Measurements from ENCODE around the gene RASGRF1. TPM values are rescaled to one million over a fixed set of nuclear protein-coding genes. Genes with fewer than 3 reads are reported as not detected.

Gene RASGRF1
- total and polyA plus RNA-seq, 9 of the 15 experiments (the other 6 are each of a cell fraction or from before 2014, with no cell fraction given), result 0.03 to 0.58 (median 0.06) TPM; not detected in 1

- Histone ChIP-seq H3K36me3 (ENCODE audit: control insufficient read depth, insufficient read depth, low read length) (no peaks in the 10 kb centered on the region), H3K9me3 (replicated peaks; ENCODE audit: control insufficient read depth, insufficient read depth, low read depth, low read length) (no peaks in the 10 kb centered on the region), H2AFZ (ENCODE audit: low read depth, low read length) (no peak overlapping the region), H3K9ac (ENCODE audit: insufficient read depth in 1 of 2, low read depth in 2 of 2, low read length in 2 of 2) (no peak overlapping the region), H3K9me1 (ENCODE audit: control insufficient read depth, insufficient read depth, low read length) (no peaks in the 10 kb centered on the region), H3K4me2 (ENCODE audit: insufficient read depth, low read length) (no peak overlapping the region), H3K4me1 (replicated peaks in 1 of 2; ENCODE audit: control insufficient read depth in 2 of 2, insufficient read depth in 2 of 2, low read length in 2 of 2) (no peaks in the 10 kb centered on the region; a peak in 1 of 5 replicates), H3K79me2 (ENCODE audit: control insufficient read depth, insufficient read depth, low read length) (no peaks in the 10 kb centered on the region), H3K4me3 (no peak overlapping the region), H4K20me1 (replicated peaks; ENCODE audit: control insufficient read depth, insufficient read depth, low read length) (no peaks in the 10 kb centered on the region), H3K27me3 (ENCODE audit: control insufficient read depth in 2 of 2, insufficient read depth in 2 of 2, low read length in 2 of 2) (peaks cover 0 to 10% of the 10 kb centered on the region in 2 experiments; a peak in 2 of 5 replicates), H3K27ac (ENCODE audit: extremely low read depth, low read depth, low read length) (no peak overlapping the region)
- WGBS (ENCODE audit: insufficient coverage, low coverage, missing lambda C conversion rate), result 0% methylated on average over 2 of the region's 2 CpGs
- intact Hi-C loops (cut with micrococcal nuclease), result no loop called here
- no TSS peak for BruUV-seq (replicated peaks)
- DNase-seq (ENCODE audit: extremely low read depth in 1 of 4, low spot score in 3 of 4) (no peak), FAIRE-seq (no peak), ATAC-seq (no peak)
- in situ Hi-C loops (cut with MboI), result no loop called here
- CTCF ChIA-PET (ENCODE audit: low intra/inter-chr PET ratio), result no interaction called here
- POLR2A ChIA-PET, result no interaction called here
- TF ChIP-seq ZSCAN32 (CRISPR knock-in tag; IDR thresholded peaks at IDR 0.05) (no peak), GTF3C2 (IDR thresholded peaks at IDR 0.05; ENCODE audit: borderline replicate concordance, extremely low read depth, insufficient read length) (no peak), SLC30A9 (CRISPR knock-in tag; IDR thresholded peaks at IDR 0.05) (no peak), HDAC3 (IDR thresholded peaks at IDR 0.05; ENCODE audit: borderline replicate concordance, partially characterized antibody) (no peak), ZNF143 (CRISPR knock-in tag; IDR thresholded peaks at IDR 0.05) (no peak), SMARCA5 (IDR thresholded peaks at IDR 0.05) (no peak), ZNF184 (CRISPR knock-in tag; IDR thresholded peaks at IDR 0.05) (no peak), PML (IDR thresholded peaks at IDR 0.05; ENCODE audit: low read length) (no peak), FOXJ2 (tag; IDR thresholded peaks at IDR 0.05) (no peak), PCBP1 (IDR thresholded peaks at IDR 0.05; ENCODE audit: low read depth, low read length, poor library complexity, severe bottlenecking) (no peak), PHTF2 (CRISPR knock-in tag; IDR thresholded peaks at IDR 0.05) (no peak), NFYB (IDR thresholded peaks at IDR 0.05; ENCODE audit: extremely low read depth, insufficient read length) (no peak), SIN3B (IDR thresholded peaks at IDR 0.05; ENCODE audit: low read depth) (no peak), ZNF408 (CRISPR knock-in tag; IDR thresholded peaks at IDR 0.05; ENCODE audit: low read depth) (no peak), ZBTB1 (CRISPR knock-in tag; IDR thresholded peaks at IDR 0.05; ENCODE audit: borderline replicate concordance, low read depth) (no peak)
- TF ChIP-seq, protein P1, sequence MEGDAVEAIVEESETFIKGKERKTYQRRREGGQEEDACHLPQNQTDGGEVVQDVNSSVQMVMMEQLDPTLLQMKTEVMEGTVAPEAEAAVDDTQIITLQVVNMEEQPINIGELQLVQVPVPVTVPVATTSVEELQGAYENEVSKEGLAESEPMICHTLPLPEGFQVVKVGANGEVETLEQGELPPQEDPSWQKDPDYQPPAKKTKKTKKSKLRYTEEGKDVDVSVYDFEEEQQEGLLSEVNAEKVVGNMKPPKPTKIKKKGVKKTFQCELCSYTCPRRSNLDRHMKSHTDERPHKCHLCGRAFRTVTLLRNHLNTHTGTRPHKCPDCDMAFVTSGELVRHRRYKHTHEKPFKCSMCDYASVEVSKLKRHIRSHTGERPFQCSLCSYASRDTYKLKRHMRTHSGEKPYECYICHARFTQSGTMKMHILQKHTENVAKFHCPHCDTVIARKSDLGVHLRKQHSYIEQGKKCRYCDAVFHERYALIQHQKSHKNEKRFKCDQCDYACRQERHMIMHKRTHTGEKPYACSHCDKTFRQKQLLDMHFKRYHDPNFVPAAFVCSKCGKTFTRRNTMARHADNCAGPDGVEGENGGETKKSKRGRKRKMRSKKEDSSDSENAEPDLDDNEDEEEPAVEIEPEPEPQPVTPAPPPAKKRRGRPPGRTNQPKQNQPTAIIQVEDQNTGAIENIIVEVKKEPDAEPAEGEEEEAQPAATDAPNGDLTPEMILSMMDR (IDR thresholded peaks at IDR 0.05 in 2 of 3, conservative IDR thresholded peaks at IDR 0.05 in 1 of 3; ENCODE audit: insufficient read depth in 2 of 3, low read depth in 1 of 3, low read length in 3 of 3), result no peak
- TF ChIP-seq, protein P2, sequence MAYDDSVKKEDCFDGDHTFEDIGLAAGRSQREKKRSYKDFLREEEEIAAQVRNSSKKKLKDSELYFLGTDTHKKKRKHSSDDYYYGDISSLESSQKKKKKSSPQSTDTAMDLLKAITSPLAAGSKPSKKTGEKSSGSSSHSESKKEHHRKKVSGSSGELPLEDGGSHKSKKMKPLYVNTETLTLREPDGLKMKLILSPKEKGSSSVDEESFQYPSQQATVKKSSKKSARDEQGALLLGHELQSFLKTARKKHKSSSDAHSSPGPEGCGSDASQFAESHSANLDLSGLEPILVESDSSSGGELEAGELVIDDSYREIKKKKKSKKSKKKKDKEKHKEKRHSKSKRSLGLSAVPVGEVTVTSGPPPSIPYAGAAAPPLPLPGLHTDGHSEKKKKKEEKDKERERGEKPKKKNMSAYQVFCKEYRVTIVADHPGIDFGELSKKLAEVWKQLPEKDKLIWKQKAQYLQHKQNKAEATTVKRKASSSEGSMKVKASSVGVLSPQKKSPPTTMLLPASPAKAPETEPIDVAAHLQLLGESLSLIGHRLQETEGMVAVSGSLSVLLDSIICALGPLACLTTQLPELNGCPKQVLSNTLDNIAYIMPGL (CRISPR knock-in tag; IDR thresholded peaks at IDR 0.05), result no peak
- TF ChIP-seq, protein P3, sequence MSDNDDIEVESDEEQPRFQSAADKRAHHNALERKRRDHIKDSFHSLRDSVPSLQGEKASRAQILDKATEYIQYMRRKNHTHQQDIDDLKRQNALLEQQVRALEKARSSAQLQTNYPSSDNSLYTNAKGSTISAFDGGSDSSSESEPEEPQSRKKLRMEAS (CRISPR knock-in tag; IDR thresholded peaks at IDR 0.05), result no peak
Measured at GRCh38 chr15:79113831-79114230, 23.3 kb upstream of the RASGRF1 start.
